A673 (cell line): ENCODE data around the gene ZEB2. TPM values are rescaled to one million over a fixed set of nuclear protein-coding genes. Genes with fewer than 3 reads are reported as not detected.

Experiments used
- BruUV-seq: library from RNA; stranded (reverse); fragments of 400-500 nt; replicated peaks from 2 replicates; lab custom pipeline; 2021; lab: Mats Ljungman, UMichigan
- CTCF ChIA-PET: fragments of 300-600 bp; sonication (Branson Sonifier 250); formaldehyde crosslinking; loops from one replicate; lab custom pipeline; 2022; ENCODE audit warnings: antibody characterized with exemption; lab: Charles Lee
- POLR2A ChIA-PET: fragments of 300-600 bp; sonication (Branson Sonifier 250); formaldehyde crosslinking; loops from one replicate; lab custom pipeline; 2022; ENCODE audit warnings: antibody characterized with exemption; ENCODE audit not compliant: low non-redundant PET; lab: Charles Lee
- DNase-seq: peaks from one replicate; pipeline ENCODE4 v3.0.0-alpha.2; 2015; ENCODE audit warnings: low spot score
- H3K27ac ChIP-seq: fragments of 200-600 bp; sonication (generic); 2 replicates; pipeline ENCODE4 v1.5.1; 2016; ENCODE audit warnings: mixed run types, low read depth, mild to moderate bottlenecking, mixed read lengths, antibody characterized with exemption, low read length; ENCODE audit not compliant: poor library complexity, severe bottlenecking
- H3K27me3 ChIP-seq: fragments of 200-600 bp; sonication (generic); replicated peaks from 2 replicates; pipeline ENCODE4 v1.6.1; 2017; ENCODE audit warnings: mixed run types, low read depth, mild to moderate bottlenecking, mixed read lengths, antibody characterized with exemption, low read length; ENCODE audit not compliant: insufficient read depth, poor library complexity
- H3K36me3 ChIP-seq: fragments of 200-600 bp; sonication (generic); 2 replicates; pipeline ENCODE4 v1.6.1; 2016; ENCODE audit warnings: mixed run types, mild to moderate bottlenecking, mixed read lengths, antibody characterized with exemption, low read length; ENCODE audit not compliant: insufficient read depth, poor library complexity, severe bottlenecking
- H3K4me1 ChIP-seq: fragments of 200-600 bp; sonication (generic); 2 replicates; pipeline ENCODE4 v1.6.1; 2017; ENCODE audit warnings: mixed run types, mild to moderate bottlenecking, mixed read lengths, antibody characterized with exemption, low read length; ENCODE audit not compliant: insufficient read depth, poor library complexity, severe bottlenecking
- H3K4me3 ChIP-seq: fragments of 200-600 bp; sonication (generic); 2 replicates; pipeline ENCODE4 v1.5.1; 2016; ENCODE audit warnings: low read depth, mixed run types, mild to moderate bottlenecking, mixed read lengths, low read length; ENCODE audit not compliant: poor library complexity, severe bottlenecking
- H3K9me3 ChIP-seq: fragments of 200-600 bp; sonication (generic); 2 replicates; pipeline ENCODE4 v1.6.1; 2016; ENCODE audit warnings: mixed run types, low read depth, mild to moderate bottlenecking, mixed read lengths, antibody characterized with exemption, low read length; ENCODE audit not compliant: poor library complexity, severe bottlenecking
- EZH2 ChIP-seq: fragments of 200-600 bp; sonication (generic); IDR thresholded peaks from 2 replicates; pipeline ENCODE4 v1.6.1; 2017; ENCODE audit warnings: borderline replicate concordance, low read depth, mild to moderate bottlenecking, mixed read lengths, antibody characterized with exemption, low read length; ENCODE audit not compliant: poor library complexity, severe bottlenecking
- intact Hi-C: fragments of 100-400 bp; cut with micrococcal nuclease; formaldehyde crosslinking; loops from one replicate; pipeline ENCODE4 v1.10.0; 2022; ENCODE audit not compliant: unreplicated experiment
- total RNA-seq: library from RNA; stranded (reverse); gene quantifications from 2 replicates; pipeline ENCODE4 v1.2.3, GENCODE V29; 2021
- TF ChIP-seq, protein P1 (sequence below): fragments of 300-800, 200-600 bp; sonication (generic); conservative IDR thresholded peaks from 2 replicates; pipeline ENCODE4 v1.5.1; 2017; ENCODE audit warnings: low read depth, mild to moderate bottlenecking, antibody characterized with exemption, low read length, moderate library complexity, mixed read lengths

Gene ZEB2
- total RNA-seq, 1 experiment from 2014 or later: 146 TPM

GRCh38 chr2:144389930-144390311 lies 130.0 kb downstream of the ZEB2 start:
- Histone ChIP-seq H3K4me3 (no peak overlapping the region), H3K27ac (peak overlapping the region; percentile 11), H3K9me3 (no peaks in the 10 kb centered on the region), H3K36me3 (peaks cover 70% of the 10 kb centered on the region), H3K4me1 (no peaks in the 10 kb centered on the region), H3K27me3 (no peaks in the 10 kb centered on the region)
- POLR2A ChIA-PET: no interaction called here
- DNase-seq: no peak
- CTCF ChIA-PET: no interaction called here
- TF ChIP-seq EZH2: no peak
- TF ChIP-seq, protein P1, sequence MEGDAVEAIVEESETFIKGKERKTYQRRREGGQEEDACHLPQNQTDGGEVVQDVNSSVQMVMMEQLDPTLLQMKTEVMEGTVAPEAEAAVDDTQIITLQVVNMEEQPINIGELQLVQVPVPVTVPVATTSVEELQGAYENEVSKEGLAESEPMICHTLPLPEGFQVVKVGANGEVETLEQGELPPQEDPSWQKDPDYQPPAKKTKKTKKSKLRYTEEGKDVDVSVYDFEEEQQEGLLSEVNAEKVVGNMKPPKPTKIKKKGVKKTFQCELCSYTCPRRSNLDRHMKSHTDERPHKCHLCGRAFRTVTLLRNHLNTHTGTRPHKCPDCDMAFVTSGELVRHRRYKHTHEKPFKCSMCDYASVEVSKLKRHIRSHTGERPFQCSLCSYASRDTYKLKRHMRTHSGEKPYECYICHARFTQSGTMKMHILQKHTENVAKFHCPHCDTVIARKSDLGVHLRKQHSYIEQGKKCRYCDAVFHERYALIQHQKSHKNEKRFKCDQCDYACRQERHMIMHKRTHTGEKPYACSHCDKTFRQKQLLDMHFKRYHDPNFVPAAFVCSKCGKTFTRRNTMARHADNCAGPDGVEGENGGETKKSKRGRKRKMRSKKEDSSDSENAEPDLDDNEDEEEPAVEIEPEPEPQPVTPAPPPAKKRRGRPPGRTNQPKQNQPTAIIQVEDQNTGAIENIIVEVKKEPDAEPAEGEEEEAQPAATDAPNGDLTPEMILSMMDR: no peak
- BruUV-seq: no TSS peak
- intact Hi-C loops: no loop called here

DNA sequence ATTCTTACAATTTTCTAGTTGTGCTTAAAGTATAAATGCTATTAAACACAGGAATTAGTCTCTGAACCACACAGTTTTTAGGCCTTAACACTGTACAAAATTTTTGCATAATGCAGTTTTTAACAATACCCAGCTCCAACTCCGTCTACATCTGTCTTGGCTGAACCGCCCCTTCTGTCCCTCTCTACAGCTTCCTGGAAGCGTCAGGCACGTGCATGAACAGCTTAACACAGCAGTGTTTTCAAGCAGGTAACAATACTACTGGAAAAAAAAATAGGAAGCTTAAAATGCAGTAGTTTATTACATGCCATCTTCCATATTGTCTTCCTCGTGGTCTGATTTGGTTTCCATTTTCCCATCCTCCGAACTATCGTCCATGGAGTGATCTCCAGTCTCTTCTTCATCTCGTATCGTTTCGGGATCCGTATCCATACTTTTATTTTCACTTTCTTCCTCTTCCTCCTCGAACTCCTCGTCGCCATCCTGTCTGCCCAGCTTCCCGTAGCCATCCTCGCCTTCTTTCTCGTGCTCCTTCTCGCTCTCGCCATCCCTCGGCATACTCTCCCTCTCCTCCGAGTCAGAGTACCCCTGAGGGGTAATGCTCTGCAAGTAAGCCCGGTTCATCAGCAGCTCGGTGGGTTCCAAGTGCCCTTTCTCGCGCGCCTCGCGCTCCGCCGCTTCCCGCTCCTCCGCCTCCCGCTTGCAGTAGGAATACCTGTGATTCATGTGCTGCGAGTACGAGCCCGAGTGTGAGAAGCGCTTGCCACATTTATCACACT lies 130.6 kb downstream of the ZEB2 start:
- Histone ChIP-seq H3K9me3 (no peaks in the 10 kb centered on the region), H3K27me3 (no peaks in the 10 kb centered on the region), H3K4me3 (no peak overlapping the region), H3K4me1 (no peaks in the 10 kb centered on the region), H3K36me3 (peaks cover 70% of the 10 kb centered on the region), H3K27ac (no peak overlapping the region)
- ChIA-PET POLR2A (no interaction called here), CTCF (no interaction called here)
- intact Hi-C loops: no loop called here
- BruUV-seq: TSS peak; percentile 29
- no peak for TF ChIP-seq EZH2
- TF ChIP-seq, protein P1: no peak
- no peak for DNase-seq

DNA sequence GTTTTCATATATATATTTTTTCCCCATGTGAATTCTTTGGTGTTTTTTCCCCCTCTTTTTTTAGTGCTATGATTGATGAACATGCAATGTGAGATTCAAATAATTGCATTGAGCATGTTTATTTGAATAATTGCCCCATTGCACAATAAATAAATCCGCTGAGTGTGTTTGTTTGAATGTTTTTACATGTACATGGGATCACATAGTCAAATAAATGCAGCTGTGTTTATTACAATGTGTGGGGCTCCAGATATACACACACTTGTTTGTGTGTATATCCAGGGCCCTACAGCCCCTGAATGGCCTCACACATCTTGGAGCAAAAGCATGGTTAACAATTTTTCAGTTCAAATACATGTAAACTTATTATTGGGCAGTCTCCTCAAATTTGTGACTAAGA lies 134.5 kb downstream of the ZEB2 start:
- DNase-seq: no peak
- H3K27me3 ChIP-seq: no peaks in the 10 kb centered on the region
- no peaks in the 10 kb centered on the region for H3K4me1 ChIP-seq
- POLR2A ChIA-PET: no interaction called here
- no TSS peak for BruUV-seq
- TF ChIP-seq, protein P1: no peak
- no peak for TF ChIP-seq EZH2
- CTCF ChIA-PET: no interaction called here
- no peak overlapping the region for H3K4me3 ChIP-seq
- H3K27ac ChIP-seq: no peak overlapping the region
- H3K9me3 ChIP-seq: no peaks in the 10 kb centered on the region
- peaks cover 37% of the 10 kb centered on the region for H3K36me3 ChIP-seq
- intact Hi-C loops: no loop called here
